GM23338 (cell line): ENCODE results near the gene OR2D3. TPM values are rescaled to one million over a fixed set of nuclear protein-coding genes. Genes with fewer than 3 reads are reported as not detected.

Experiments used
- ATAC-seq: fragments of 200-7000 bp; cut with Tn5 transposase; 3 replicates; pipeline ENCODE4 v1.9.1; 2020
- DNase-seq: peaks from one replicate; pipeline ENCODE4 v3.0.0-alpha.2; 2015; ENCODE audit warnings: low spot score
- H2AFZ ChIP-seq: fragments of 200-600 bp; sonication (generic); 2 replicates; pipeline ENCODE4 v1.8.0; 2016; ENCODE audit warnings: antibody characterized with exemption, mild to moderate bottlenecking, moderate library complexity
- H3F3A ChIP-seq: fragments of 200-600 bp; sonication (generic); replicated peaks from 2 replicates; pipeline ENCODE4 v1.8.0; 2017; ENCODE audit warnings: antibody characterized with exemption, mixed run types, low read depth
- H3K27ac ChIP-seq: fragments of 200-600 bp; sonication (generic); 2 replicates; pipeline ENCODE4 v1.6.1; 2016; ENCODE audit warnings: low read depth
- H3K27me3 ChIP-seq: fragments of 200-600 bp; sonication (generic); 2 replicates; pipeline ENCODE4 v1.8.0; 2016; ENCODE audit warnings: mild to moderate bottlenecking, mixed run types, moderate library complexity; ENCODE audit not compliant: insufficient read depth
- H3K36me3 ChIP-seq: fragments of 200-600 bp; sonication (generic); 2 replicates; pipeline ENCODE4 v1.8.0; 2016; ENCODE audit warnings: mild to moderate bottlenecking; ENCODE audit not compliant: insufficient read depth
- H3K4me1 ChIP-seq: fragments of 200-600 bp; sonication (generic); 2 replicates; pipeline ENCODE4 v1.8.0; 2016; ENCODE audit warnings: mild to moderate bottlenecking, moderate library complexity; ENCODE audit not compliant: insufficient read depth
- H3K4me2 ChIP-seq: fragments of 200-600 bp; sonication (generic); 2 replicates; pipeline ENCODE4 v1.7.1; 2017; ENCODE audit warnings: mixed run types
- H3K4me3 ChIP-seq: fragments of 200-600 bp; sonication (generic); 2 replicates; pipeline ENCODE4 v1.6.1; 2016; ENCODE audit warnings: mixed run types
- H3K79me2 ChIP-seq: fragments of 200-600 bp; sonication (generic); replicated peaks from 2 replicates; pipeline ENCODE4 v1.8.0; 2017; ENCODE audit warnings: mild to moderate bottlenecking; ENCODE audit not compliant: insufficient read depth
- H3K9me2 ChIP-seq: fragments of 200-600 bp; sonication (generic); 2 replicates; pipeline ENCODE4 v1.8.0; 2017; ENCODE audit not compliant: insufficient read depth
- H4K20me1 ChIP-seq: fragments of 200-600 bp; sonication (generic); replicated peaks from 2 replicates; pipeline ENCODE4 v1.8.0; 2017; ENCODE audit warnings: mild to moderate bottlenecking; ENCODE audit not compliant: insufficient read depth
- H3K27ac Mint-ChIP-seq: 2 replicates; pipeline ENCODE4 v1.8.0; 2020; ENCODE audit warnings: inconsistent platforms, mild to moderate bottlenecking, moderate library complexity, mixed read lengths
- H3K27me3 Mint-ChIP-seq: 3 replicates; pipeline ENCODE4 v1.8.0; 2022; ENCODE audit warnings: low read depth, mild to moderate bottlenecking, moderate library complexity, mixed read lengths, inconsistent platforms; ENCODE audit not compliant: insufficient read depth, poor library complexity
- H3K36me3 Mint-ChIP-seq: 3 replicates; pipeline ENCODE4 v1.8.0; 2021; ENCODE audit warnings: low read depth, mild to moderate bottlenecking, inconsistent platforms, moderate library complexity, mixed read lengths
- H3K4me1 Mint-ChIP-seq: 3 replicates; pipeline ENCODE4 v1.8.0; 2020; ENCODE audit warnings: mild to moderate bottlenecking, inconsistent platforms, mixed read lengths
- H3K4me3 Mint-ChIP-seq: 3 replicates; pipeline ENCODE4 v1.8.0; 2021; ENCODE audit warnings: moderate library complexity, mild to moderate bottlenecking, inconsistent platforms, mixed read lengths
- H3K9me3 Mint-ChIP-seq: 3 replicates; pipeline ENCODE4 v1.8.0; 2020; ENCODE audit warnings: moderate library complexity, mild to moderate bottlenecking, inconsistent platforms, mixed read lengths
- CREB1 ChIP-seq: fragments of 250-450 bp; sonication (Bioruptor Pico); IDR thresholded peaks from 2 replicates; pipeline ENCODE4 v1.5.0; 2020; ENCODE audit warnings: low read depth, mild to moderate bottlenecking, moderate library complexity
- CTCF ChIP-seq, 2 experiments: fragments of 200-600 bp in 1 of 2; sonication (generic) in 1 of 2; conservative IDR thresholded peaks; 2 replicates each; pipeline versions ENCODE4 v1.5.1 to v1.6.1; 2016 to 2017; ENCODE audit warnings: antibody characterized with exemption in 2 of 2, low read depth in 2 of 2, mild to moderate bottlenecking in 2 of 2, moderate library complexity in 1 of 2
- ETS1 ChIP-seq: IDR thresholded peaks from 2 replicates; pipeline ENCODE4 v1.6.1; 2016; ENCODE audit warnings: antibody characterized with exemption
- EZH2 ChIP-seq: fragments of 200-600 bp; sonication (generic); IDR thresholded peaks from one replicate; pipeline ENCODE4 v1.8.0; 2017; ENCODE audit warnings: antibody characterized with exemption, mild to moderate bottlenecking, low read depth; ENCODE audit not compliant: unreplicated experiment
- EZH2phosphoT487 ChIP-seq: fragments of 200-600 bp; sonication (generic); IDR thresholded peaks from one replicate; pipeline ENCODE4 v1.8.1; 2018; ENCODE audit warnings: antibody characterized with exemption; ENCODE audit not compliant: unreplicated experiment
- JUNB ChIP-seq: IDR thresholded peaks from one replicate; pipeline ENCODE4 v1.6.1; 2016; ENCODE audit warnings: antibody characterized with exemption; ENCODE audit not compliant: unreplicated experiment
- NANOG ChIP-seq: IDR thresholded peaks from 2 replicates; pipeline ENCODE4 v1.6.1; 2016; ENCODE audit warnings: antibody characterized with exemption, borderline replicate concordance
- POLR2AphosphoS5 ChIP-seq: IDR thresholded peaks from 2 replicates; pipeline ENCODE4 v1.6.1; 2016; ENCODE audit warnings: antibody characterized with exemption, low read depth
- REST ChIP-seq: IDR thresholded peaks from one replicate; pipeline ENCODE4 v1.6.1; 2018; ENCODE audit warnings: antibody characterized with exemption; ENCODE audit not compliant: unreplicated experiment
- STAT1 ChIP-seq: IDR thresholded peaks from one replicate; pipeline ENCODE4 v1.6.1; 2016; ENCODE audit warnings: antibody characterized with exemption; ENCODE audit not compliant: unreplicated experiment
- ZNF114 ChIP-seq: fragments of 250-450 bp; sonication (Bioruptor Pico); IDR thresholded peaks from 2 replicates; pipeline ENCODE4 v1.5.0; 2020; ENCODE audit warnings: mild to moderate bottlenecking, moderate library complexity
- ZNF331 ChIP-seq: fragments of 250-450 bp; sonication (Bioruptor Pico); IDR thresholded peaks from 2 replicates; pipeline ENCODE4 v1.5.0; 2020; ENCODE audit warnings: low read depth, mild to moderate bottlenecking, moderate library complexity
- polyA plus RNA-seq: library from polyadenylated mRNA; unstranded; fragments of >200 nt; fragmentation: Nextera tagmentation; extraction: Ambion mirVana; gene quantifications from 2 replicates; pipeline ENCODE4 v1.2.1, GENCODE V29; 2016
- total RNA-seq: library from RNA; depleted of rRNA; stranded (reverse); fragments of >200 nt; shearing (Covaris generic); gene quantifications from 2 replicates; pipeline ENCODE4 v1.2.3, GENCODE V29; 2014

The OR2D3 gene
- total and polyA plus RNA-seq, 2 experiments from 2014 or later: 0.65 TPM; not detected in 1

GRCh38 chr11:6889835-6890234 lies 31.0 kb upstream of the OR2D3 start (continued):
- TF ChIP-seq REST (no peak), ZNF331 (CRISPR knock-in tag) (no peak), JUNB (no peak), STAT1 (no peak), ETS1 (no peak), CTCF (conservative IDR thresholded peaks at IDR 0.05; ENCODE audit: low read depth in 2 of 2) (no peak), ZNF114 (CRISPR knock-in tag) (no peak), EZH2 (no peak), CREB1 (CRISPR knock-in tag) (no peak), POLR2AphosphoS5 (no peak), EZH2phosphoT487 (no peak), NANOG (no peak)

GRCh38 chr11:6892400-6892799 lies 28.4 kb upstream of the OR2D3 start, which contains the start of gene OR2D2:
TSS of gene OR2D2 (minus strand) at chr11:6892500. CDS start at chr11:6892500, 0 bp downstream.
- ATAC-seq: no peak
- TF ChIP-seq CREB1 (CRISPR knock-in tag) (no peak), EZH2phosphoT487 (no peak), STAT1 (no peak), CTCF (conservative IDR thresholded peaks at IDR 0.05; ENCODE audit: low read depth in 2 of 2) (no peak)
- Mint-ChIP-seq H3K27ac (no peak within 1 kb of the TSS), H3K4me3 (no peak within 1 kb of the TSS), H3K9me3 (no peaks in the 10 kb centered on the region; the same call in 1 of the 3 replicates), H3K4me1 (no peaks in the 10 kb centered on the region), H3K27me3 (no peaks in the 10 kb centered on the region), H3K36me3 (no peaks in the 10 kb centered on the region)
- Histone ChIP-seq H3K36me3 (no peaks in the 10 kb centered on the region), H3K79me2 (no peaks in the 10 kb centered on the region), H3K4me2 (no peak within 1 kb of the TSS), H3K27ac (no peak within 1 kb of the TSS), H3K9me2 (no peaks in the 10 kb centered on the region), H3F3A (no peaks in the 10 kb centered on the region), H4K20me1 (no peaks in the 10 kb centered on the region), H3K4me3 (no peak within 1 kb of the TSS), H2AFZ (no peak within 1 kb of the TSS), H3K27me3 (no peaks in the 10 kb centered on the region), H3K4me1 (no peaks in the 10 kb centered on the region)
- DNase-seq: no peak
